GM12878 (cell line): ENCODE results near the gene RGS19.

Experiments
- SIN3A ChIP-seq: IDR thresholded peaks from 2 replicates; pipeline ENCODE4 v1.6.1; 2012; ENCODE audit warnings: low read depth, low read length, improper control_type of control experiment
- TF ChIP-seq, protein P1 (sequence below), 3 experiments: IDR thresholded peaks in 2 of 3; conservative IDR thresholded peaks in 1 of 3; 2 replicates each; pipeline ENCODE4 v1.5.1; 2011; ENCODE audit warnings: low read depth in 3 of 3, low read length in 3 of 3, mild to moderate bottlenecking in 3 of 3, control low read depth in 2 of 3, moderate library complexity in 2 of 3, inconsistent platforms in 1 of 3, mixed read lengths in 1 of 3; ENCODE audit not compliant: control insufficient read depth in 2 of 3, insufficient read depth in 1 of 3; ENCODE audit errors: extremely low read depth in 1 of 3

DNA sequence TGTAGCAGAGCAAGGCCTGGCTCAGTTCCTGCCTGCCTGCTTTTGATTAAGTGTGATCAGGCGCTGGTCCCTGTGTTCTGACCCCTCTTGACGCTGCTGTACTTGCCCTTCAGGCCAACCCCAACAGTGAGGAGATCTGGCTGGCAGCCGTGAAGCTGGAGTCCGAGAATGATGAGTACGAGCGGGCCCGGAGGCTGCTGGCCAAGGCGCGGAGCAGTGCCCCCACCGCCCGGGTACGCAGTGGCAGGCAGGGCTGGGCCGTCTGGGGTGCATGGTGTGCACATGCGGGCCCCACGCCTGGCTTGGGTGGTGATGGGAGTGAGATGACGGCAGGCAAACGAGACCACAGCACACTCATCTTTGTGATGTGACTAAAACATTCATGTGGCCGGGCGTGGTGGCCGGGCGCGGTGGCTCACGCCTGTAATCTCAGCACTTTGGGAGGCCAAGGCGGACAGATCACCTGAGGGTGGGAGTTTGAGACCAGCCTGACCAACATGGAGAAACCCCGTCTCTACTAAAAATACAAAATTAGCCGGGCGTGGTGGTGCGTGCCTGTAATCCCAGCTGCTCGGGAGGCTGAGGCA is 53.4 kb downstream of the RGS19 start:
- TF ChIP-seq SIN3A, result no peak
- TF ChIP-seq, protein P1, sequence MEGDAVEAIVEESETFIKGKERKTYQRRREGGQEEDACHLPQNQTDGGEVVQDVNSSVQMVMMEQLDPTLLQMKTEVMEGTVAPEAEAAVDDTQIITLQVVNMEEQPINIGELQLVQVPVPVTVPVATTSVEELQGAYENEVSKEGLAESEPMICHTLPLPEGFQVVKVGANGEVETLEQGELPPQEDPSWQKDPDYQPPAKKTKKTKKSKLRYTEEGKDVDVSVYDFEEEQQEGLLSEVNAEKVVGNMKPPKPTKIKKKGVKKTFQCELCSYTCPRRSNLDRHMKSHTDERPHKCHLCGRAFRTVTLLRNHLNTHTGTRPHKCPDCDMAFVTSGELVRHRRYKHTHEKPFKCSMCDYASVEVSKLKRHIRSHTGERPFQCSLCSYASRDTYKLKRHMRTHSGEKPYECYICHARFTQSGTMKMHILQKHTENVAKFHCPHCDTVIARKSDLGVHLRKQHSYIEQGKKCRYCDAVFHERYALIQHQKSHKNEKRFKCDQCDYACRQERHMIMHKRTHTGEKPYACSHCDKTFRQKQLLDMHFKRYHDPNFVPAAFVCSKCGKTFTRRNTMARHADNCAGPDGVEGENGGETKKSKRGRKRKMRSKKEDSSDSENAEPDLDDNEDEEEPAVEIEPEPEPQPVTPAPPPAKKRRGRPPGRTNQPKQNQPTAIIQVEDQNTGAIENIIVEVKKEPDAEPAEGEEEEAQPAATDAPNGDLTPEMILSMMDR (IDR thresholded peaks at IDR 0.05 in 2 of 3, conservative IDR thresholded peaks at IDR 0.05 in 1 of 3; ENCODE audit: control insufficient read depth in 2 of 3, extremely low read depth in 1 of 3, insufficient read depth in 1 of 3, low read depth in 3 of 3, low read length in 3 of 3), result no peak
